Fibroblast of lung (primary cell): ENCODE results near the gene CLEC16A. TPM values are rescaled to one million over a fixed set of nuclear protein-coding genes. Genes with fewer than 3 reads are reported as not detected.

Experiments used
- DNase-seq, 2 donors: peaks; one replicate each; pipeline versions ENCODE4 v3.0.0 to v3.0.0-alpha.2; 2010; ENCODE audit warnings: low read depth in 2 of 2
- H2AFZ ChIP-seq: 2 replicates; pipeline ENCODE4 v1.5.1; 2012; ENCODE audit warnings: low read length, control low read depth, inconsistent platforms
- H3K27ac ChIP-seq: 2 replicates; pipeline ENCODE4 v1.5.1; 2011; ENCODE audit warnings: low read length, control low read depth; ENCODE audit not compliant: insufficient read depth
- H3K27me3 ChIP-seq: 2 replicates; pipeline ENCODE4 v1.5.1; 2011; ENCODE audit warnings: mild to moderate bottlenecking, low read length; ENCODE audit not compliant: control insufficient read depth, insufficient read depth
- H3K36me3 ChIP-seq: 2 replicates; pipeline ENCODE4 v1.5.1; 2011; ENCODE audit warnings: low read length; ENCODE audit not compliant: control insufficient read depth, insufficient read depth
- H3K4me1 ChIP-seq: 2 replicates; pipeline ENCODE4 v1.5.1; 2011; ENCODE audit warnings: low read length; ENCODE audit not compliant: control insufficient read depth, insufficient read depth; ENCODE audit errors: extremely low read depth
- H3K4me2 ChIP-seq: 2 replicates; pipeline ENCODE4 v1.5.1; 2011; ENCODE audit warnings: low read length, control low read depth; ENCODE audit not compliant: insufficient read depth; ENCODE audit errors: extremely low read depth
- H3K4me3 ChIP-seq, 4 experiments: fragments of 200-600 bp in 1 of 4; sonication (generic) in 1 of 4; replicated peaks in 1 of 4; 2 replicates each; pipeline ENCODE4 v1.5.1; 2011 to 2016; ENCODE audit warnings: low read length in 4 of 4, low read depth in 3 of 4, mild to moderate bottlenecking in 3 of 4, control low read depth in 2 of 4, inconsistent platforms in 1 of 4, mixed read lengths in 1 of 4; ENCODE audit not compliant: insufficient read depth in 1 of 4; ENCODE audit errors: control extremely low read depth in 1 of 4
- H3K79me2 ChIP-seq: 2 replicates; pipeline ENCODE4 v1.5.1; 2012; ENCODE audit warnings: mild to moderate bottlenecking, low read length, inconsistent platforms; ENCODE audit not compliant: control insufficient read depth, insufficient read depth
- H3K9ac ChIP-seq: 2 replicates; pipeline ENCODE4 v1.5.1; 2011; ENCODE audit warnings: mild to moderate bottlenecking, low read length, control low read depth; ENCODE audit not compliant: insufficient read depth
- H3K9me3 ChIP-seq: 2 replicates; pipeline ENCODE4 v1.5.1; 2012; ENCODE audit warnings: low read depth, low read length; ENCODE audit not compliant: control insufficient read depth, insufficient read depth
- H4K20me1 ChIP-seq: 2 replicates; pipeline ENCODE4 v1.5.1; 2011; ENCODE audit warnings: low read length; ENCODE audit not compliant: control insufficient read depth, insufficient read depth; ENCODE audit errors: extremely low read depth
- EZH2 ChIP-seq: IDR thresholded peaks from 2 replicates; pipeline ENCODE4 v1.5.1; 2012; ENCODE audit warnings: low read length, control low read depth, mild to moderate bottlenecking; ENCODE audit errors: missing control alignments
- polyA plus RNA-seq, 2 donors: library from polyadenylated mRNA; depleted of rRNA in 1 of 2; stranded (reverse) in 1 of 2; unstranded in 1 of 2; fragments of >200 nt; gene quantifications; 2 replicates each; pipeline ENCODE4 v1.2.1, GENCODE V29; 2011 to 2012; ENCODE audit warnings: missing spikeins in 1 of 2
- total RNA-seq: library from RNA; depleted of rRNA; stranded (reverse); fragments of >200 nt; gene quantifications from 2 replicates; pipeline ENCODE4 v1.2.1, GENCODE V29; 2014
- TF ChIP-seq, protein P1 (sequence below), 2 donors: IDR thresholded peaks in 1 of 2; conservative IDR thresholded peaks in 1 of 2; 1 replicate in 1 of 2; 2 replicates in 1 of 2; pipeline ENCODE4 v1.5.1; 2011 to 2012; ENCODE audit warnings: low read length in 2 of 2, control low read depth in 1 of 2, inconsistent platforms in 1 of 2, low read depth in 1 of 2, mild to moderate bottlenecking in 1 of 2

CLEC16A gene
- total and polyA plus RNA-seq, 2 donors (not counting 1 experiment from before 2014, with no cell fraction given) = 9.1 to 22.0 TPM

GRCh38 chr16:11049396-11050059, 105.2 kb downstream of the CLEC16A start:
- Histone ChIP-seq H2AFZ (no peak overlapping the region), H3K36me3 (peaks cover 5% of the 10 kb centered on the region), H3K9ac (no peak overlapping the region), H3K27me3 (no peaks in the 10 kb centered on the region), H3K79me2 (no peaks in the 10 kb centered on the region), H3K4me2 (peak overlapping the region; percentile 3), H3K4me1 (peaks cover 22% of the 10 kb centered on the region), H3K9me3 (no peaks in the 10 kb centered on the region), H3K27ac (no peak overlapping the region), H4K20me1 (no peaks in the 10 kb centered on the region), H3K4me3 (no peak overlapping the region)
- TF ChIP-seq, protein P1, sequence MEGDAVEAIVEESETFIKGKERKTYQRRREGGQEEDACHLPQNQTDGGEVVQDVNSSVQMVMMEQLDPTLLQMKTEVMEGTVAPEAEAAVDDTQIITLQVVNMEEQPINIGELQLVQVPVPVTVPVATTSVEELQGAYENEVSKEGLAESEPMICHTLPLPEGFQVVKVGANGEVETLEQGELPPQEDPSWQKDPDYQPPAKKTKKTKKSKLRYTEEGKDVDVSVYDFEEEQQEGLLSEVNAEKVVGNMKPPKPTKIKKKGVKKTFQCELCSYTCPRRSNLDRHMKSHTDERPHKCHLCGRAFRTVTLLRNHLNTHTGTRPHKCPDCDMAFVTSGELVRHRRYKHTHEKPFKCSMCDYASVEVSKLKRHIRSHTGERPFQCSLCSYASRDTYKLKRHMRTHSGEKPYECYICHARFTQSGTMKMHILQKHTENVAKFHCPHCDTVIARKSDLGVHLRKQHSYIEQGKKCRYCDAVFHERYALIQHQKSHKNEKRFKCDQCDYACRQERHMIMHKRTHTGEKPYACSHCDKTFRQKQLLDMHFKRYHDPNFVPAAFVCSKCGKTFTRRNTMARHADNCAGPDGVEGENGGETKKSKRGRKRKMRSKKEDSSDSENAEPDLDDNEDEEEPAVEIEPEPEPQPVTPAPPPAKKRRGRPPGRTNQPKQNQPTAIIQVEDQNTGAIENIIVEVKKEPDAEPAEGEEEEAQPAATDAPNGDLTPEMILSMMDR (conservative IDR thresholded peaks at IDR 0.05 in 1 of 2, IDR thresholded peaks at IDR 0.05 in 1 of 2; ENCODE audit: low read depth in 1 of 2, low read length in 2 of 2) = no peak
- TF ChIP-seq EZH2 = no peak
- DNase-seq = no peak

GRCh38 chr16:11050536-11050935, 106.2 kb downstream of the CLEC16A start:
- Histone ChIP-seq H4K20me1 (no peaks in the 10 kb centered on the region), H3K36me3 (peaks cover 5% of the 10 kb centered on the region), H3K9ac (no peak overlapping the region), H3K4me3 (no peak overlapping the region), H3K4me1 (peaks cover 22% of the 10 kb centered on the region), H3K27ac (no peak overlapping the region), H3K4me2 (no peak overlapping the region), H3K79me2 (no peaks in the 10 kb centered on the region), H3K27me3 (no peaks in the 10 kb centered on the region), H3K9me3 (no peaks in the 10 kb centered on the region), H2AFZ (no peak overlapping the region)
- TF ChIP-seq, protein P1 (conservative IDR thresholded peaks at IDR 0.05 in 1 of 2, IDR thresholded peaks at IDR 0.05 in 1 of 2; ENCODE audit: low read depth in 1 of 2, low read length in 2 of 2) = no peak
- no peak for TF ChIP-seq EZH2
- DNase-seq = no peak

DNA sequence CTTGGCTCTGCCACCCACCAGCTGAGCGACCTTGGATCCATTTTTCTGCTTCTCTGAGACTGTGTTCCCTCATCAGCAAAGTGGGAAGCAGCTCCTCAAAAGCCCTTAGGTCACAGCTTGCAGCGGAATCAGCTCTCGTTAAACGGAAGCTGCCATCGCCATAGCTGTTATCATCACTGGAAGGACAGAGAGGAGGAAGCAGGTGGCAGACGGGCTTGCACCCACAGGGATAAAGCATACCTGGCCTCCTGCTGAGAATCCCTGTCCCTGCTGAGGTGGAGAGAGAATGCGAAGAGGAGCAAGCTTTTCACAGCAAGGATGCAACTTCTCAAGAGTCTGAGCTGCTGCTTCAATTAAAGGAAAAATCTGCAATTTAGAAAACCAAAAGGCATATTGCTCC, 106.6 kb downstream of the CLEC16A start:
- no peaks in the 10 kb centered on the region for H3K79me2 ChIP-seq
- H3K36me3 ChIP-seq = peaks cover 5% of the 10 kb centered on the region
- H3K9ac ChIP-seq = no peak overlapping the region
- no peak for TF ChIP-seq EZH2
- TF ChIP-seq, protein P1 (conservative IDR thresholded peaks at IDR 0.05 in 1 of 2, IDR thresholded peaks at IDR 0.05 in 1 of 2; ENCODE audit: low read depth in 1 of 2, low read length in 2 of 2) = no peak
- no peaks in the 10 kb centered on the region for H4K20me1 ChIP-seq
- H3K27me3 ChIP-seq = no peaks in the 10 kb centered on the region
- H3K4me2 ChIP-seq = no peak overlapping the region
- no peak overlapping the region for H3K27ac ChIP-seq
- no peak overlapping the region for H3K4me3 ChIP-seq
- DNase-seq = no peak
- peaks cover 19% of the 10 kb centered on the region for H3K4me1 ChIP-seq
- no peaks in the 10 kb centered on the region for H3K9me3 ChIP-seq
- H2AFZ ChIP-seq = no peak overlapping the region
